Vagina (tissue), 2 donors: Measurements from ENCODE around the gene CMSS1.

Source experiments
- POLR2AphosphoS5 ChIP-seq, 2 donors: sonication (generic); formaldehyde crosslinking; IDR thresholded peaks; one replicate each; pipeline ENCODE4 v1.9.0; 2017; ENCODE audit warnings: antibody characterized with exemption in 2 of 2, mild to moderate bottlenecking in 2 of 2, low read depth in 1 of 2; ENCODE audit not compliant: insufficient read depth in 1 of 2
- TF ChIP-seq, protein P1 (sequence below), 3 experiments: fragments of 450-650 bp in 2 of 3; fragments of 200-600 bp in 1 of 3; sonication (generic) in 1 of 3; IDR thresholded peaks; one replicate each; pipeline ENCODE4 v1.5.1; 2017 to 2019; ENCODE audit warnings: antibody characterized with exemption in 3 of 3, mild to moderate bottlenecking in 2 of 3, moderate library complexity in 2 of 3

DNA sequence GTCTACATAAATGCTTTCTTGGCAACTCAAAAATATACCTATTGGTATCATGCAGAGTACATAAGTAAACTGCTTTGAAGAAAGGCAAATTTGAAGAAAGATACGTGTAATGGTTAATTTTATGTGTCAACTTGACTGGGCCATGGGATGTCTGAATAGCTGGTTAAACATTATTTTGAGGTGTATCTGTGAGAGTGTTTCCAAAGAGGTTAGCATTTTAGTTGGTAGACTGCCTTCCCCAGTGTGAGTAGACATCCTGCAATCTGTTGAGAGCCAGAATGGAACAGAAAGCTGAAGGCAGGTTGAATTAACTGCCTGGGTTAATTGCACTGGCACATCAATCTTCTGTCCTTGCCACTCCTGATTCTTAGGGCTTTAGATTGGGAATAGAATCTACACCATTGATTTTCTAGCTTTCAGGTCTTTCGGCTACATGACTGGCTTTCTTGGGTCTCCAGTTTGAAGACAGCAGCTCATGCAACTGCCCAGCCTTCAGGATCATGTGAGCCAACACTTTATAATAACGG is 98.3 kb downstream of the CMSS1 start:
- TF ChIP-seq, protein P1, sequence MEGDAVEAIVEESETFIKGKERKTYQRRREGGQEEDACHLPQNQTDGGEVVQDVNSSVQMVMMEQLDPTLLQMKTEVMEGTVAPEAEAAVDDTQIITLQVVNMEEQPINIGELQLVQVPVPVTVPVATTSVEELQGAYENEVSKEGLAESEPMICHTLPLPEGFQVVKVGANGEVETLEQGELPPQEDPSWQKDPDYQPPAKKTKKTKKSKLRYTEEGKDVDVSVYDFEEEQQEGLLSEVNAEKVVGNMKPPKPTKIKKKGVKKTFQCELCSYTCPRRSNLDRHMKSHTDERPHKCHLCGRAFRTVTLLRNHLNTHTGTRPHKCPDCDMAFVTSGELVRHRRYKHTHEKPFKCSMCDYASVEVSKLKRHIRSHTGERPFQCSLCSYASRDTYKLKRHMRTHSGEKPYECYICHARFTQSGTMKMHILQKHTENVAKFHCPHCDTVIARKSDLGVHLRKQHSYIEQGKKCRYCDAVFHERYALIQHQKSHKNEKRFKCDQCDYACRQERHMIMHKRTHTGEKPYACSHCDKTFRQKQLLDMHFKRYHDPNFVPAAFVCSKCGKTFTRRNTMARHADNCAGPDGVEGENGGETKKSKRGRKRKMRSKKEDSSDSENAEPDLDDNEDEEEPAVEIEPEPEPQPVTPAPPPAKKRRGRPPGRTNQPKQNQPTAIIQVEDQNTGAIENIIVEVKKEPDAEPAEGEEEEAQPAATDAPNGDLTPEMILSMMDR (IDR thresholded peaks at IDR 0.05) = no peak
- TF ChIP-seq POLR2AphosphoS5 (IDR thresholded peaks at IDR 0.05; ENCODE audit: insufficient read depth in 1 of 2, low read depth in 1 of 2) = no peak
